Spinal cord (tissue), 10 donors: Measurements from ENCODE around the gene DISP1. TPM values are rescaled to one million over a fixed set of nuclear protein-coding genes. Genes with fewer than 3 reads are reported as not detected.

Experiments
- DNase-seq, 6 donors: peaks; one replicate each; pipeline versions ENCODE4 v3.0.0 to v3.0.0-alpha.2; 2013 to 2015; ENCODE audit warnings: low spot score in 6 of 6, low read depth in 4 of 6
- H3K27ac ChIP-seq: one replicate; pipeline ENCODE4 v1.5.1; 2013; ENCODE audit warnings: low read depth, low read length, control low read depth
- H3K27me3 ChIP-seq: one replicate; pipeline ENCODE4 v1.6.1; 2013; ENCODE audit warnings: low read length; ENCODE audit not compliant: control insufficient read depth, insufficient read depth
- H3K36me3 ChIP-seq: one replicate; pipeline ENCODE4 v1.6.1; 2013; ENCODE audit warnings: low read length; ENCODE audit not compliant: control insufficient read depth, insufficient read depth
- H3K4me1 ChIP-seq: one replicate; pipeline ENCODE4 v1.6.1; 2013; ENCODE audit warnings: low read length; ENCODE audit not compliant: control insufficient read depth, insufficient read depth
- H3K4me3 ChIP-seq: one replicate; pipeline ENCODE4 v1.5.1; 2013; ENCODE audit warnings: low read depth, low read length, control low read depth
- H3K9me3 ChIP-seq: one replicate; pipeline ENCODE4 v1.6.1; 2013; ENCODE audit warnings: low read length; ENCODE audit not compliant: control insufficient read depth, insufficient read depth
- WGBS: methylation state at CpG from one replicate; pipeline ENCODE4 v1.1.5; 2013; ENCODE audit warnings: missing lambda C conversion rate; ENCODE audit not compliant: insufficient coverage; 5-methylcytosine and 5-hydroxymethylcytosine counted together
- polyA plus RNA-seq, 2 donors: library from polyadenylated mRNA; unstranded; fragments of 120-200 nt; gene quantifications; one replicate each; pipeline ENCODE4 v1.2.1, GENCODE V29; 2013; ENCODE audit not compliant: insufficient read length in 2 of 2
- total RNA-seq, 2 donors: library from RNA; depleted of rRNA in 1 of 2; stranded (reverse); fragments of 120-200 nt in 1 of 2; fragments of >200 nt in 1 of 2; gene quantifications; one replicate each; pipeline versions ENCODE4 v1.2.3 to v1.2.4, GENCODE V29; 2013 to 2014
- donor health status: healthy.

DISP1 gene
- total and polyA plus RNA-seq, 4 donors: 6.9 to 18.8 (median 11.2) TPM

DNA sequence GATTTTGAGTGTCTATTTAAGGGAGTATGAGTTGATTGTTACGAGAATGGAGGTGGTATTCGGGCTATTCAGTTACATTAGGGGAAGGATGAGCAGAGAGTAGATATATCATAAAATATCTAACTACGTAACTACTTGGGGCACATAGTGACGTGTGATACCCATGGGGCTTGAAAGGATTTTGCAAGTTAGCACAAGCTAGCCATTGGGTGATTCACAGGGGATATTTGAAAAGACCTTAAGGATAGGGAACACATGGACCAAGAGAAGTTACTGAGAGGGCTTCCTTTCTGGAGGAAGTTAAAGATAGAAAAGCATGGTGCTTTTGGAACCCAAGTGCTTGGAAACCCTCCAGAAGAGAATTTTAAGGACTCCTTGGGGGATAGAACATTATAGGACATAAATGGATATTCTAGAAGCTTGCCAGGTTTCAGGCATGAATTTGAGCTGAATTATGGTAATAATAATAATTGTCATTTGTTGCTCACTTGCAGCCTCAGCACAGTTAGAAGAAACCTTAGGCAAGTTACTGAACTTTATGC lies 5.4 kb downstream of the DISP1 start:
- no peak for DNase-seq
- WGBS: no CpG with 5 or more reads among the region's 4 CpGs

GRCh38 chr1:222821239-222821638 lies 6.4 kb downstream of the DISP1 start:
- Histone ChIP-seq H3K4me1 (no peaks in the 10 kb centered on the region), H3K27ac (no peak overlapping the region), H3K4me3 (no peak overlapping the region), H3K9me3 (no peaks in the 10 kb centered on the region), H3K27me3 (no peaks in the 10 kb centered on the region), H3K36me3 (no peaks in the 10 kb centered on the region)
- DNase-seq: no peak
- WGBS: 100% methylated on average over 4 of the region's 4 CpGs

More for the DNA sequence above, 5.4 kb downstream of the DISP1 start:
- Histone ChIP-seq H3K27ac (no peak overlapping the region), H3K27me3 (no peaks in the 10 kb centered on the region), H3K4me3 (no peak overlapping the region), H3K36me3 (no peaks in the 10 kb centered on the region), H3K9me3 (no peaks in the 10 kb centered on the region), H3K4me1 (no peaks in the 10 kb centered on the region)

- Histone ChIP-seq H3K4me1 (no peaks in the 10 kb centered on the region), H3K4me3 (no peak overlapping the region), H3K27ac (no peak overlapping the region), H3K27me3 (no peaks in the 10 kb centered on the region), H3K9me3 (no peaks in the 10 kb centered on the region), H3K36me3 (no peaks in the 10 kb centered on the region)
- DNase-seq: no peak
- no CpG with 5 or more reads among the region's 3 CpGs for WGBS
Observed at GRCh38 chr1:222823695-222824094, 8.9 kb downstream of the DISP1 start.

GRCh38 chr1:222824641-222825040 lies 9.8 kb downstream of the DISP1 start:
- Histone ChIP-seq H3K4me1 (no peaks in the 10 kb centered on the region), H3K4me3 (no peak overlapping the region), H3K36me3 (no peaks in the 10 kb centered on the region), H3K27ac (no peak overlapping the region), H3K9me3 (no peaks in the 10 kb centered on the region), H3K27me3 (no peaks in the 10 kb centered on the region)
- no CpG with 5 or more reads among the region's 3 CpGs for WGBS
- peak in 2 of 6 donors; percentile 39 to 40 for DNase-seq

- no peak overlapping the region for H3K27ac ChIP-seq
- no peaks in the 10 kb centered on the region for H3K27me3 ChIP-seq
- no peak for DNase-seq
- H3K36me3 ChIP-seq: no peaks in the 10 kb centered on the region
- no peaks in the 10 kb centered on the region for H3K4me1 ChIP-seq
- H3K4me3 ChIP-seq: no peak overlapping the region
- no peaks in the 10 kb centered on the region for H3K9me3 ChIP-seq
Observed at GRCh38 chr1:222828939-222829338, 14.1 kb downstream of the DISP1 start.

DNA sequence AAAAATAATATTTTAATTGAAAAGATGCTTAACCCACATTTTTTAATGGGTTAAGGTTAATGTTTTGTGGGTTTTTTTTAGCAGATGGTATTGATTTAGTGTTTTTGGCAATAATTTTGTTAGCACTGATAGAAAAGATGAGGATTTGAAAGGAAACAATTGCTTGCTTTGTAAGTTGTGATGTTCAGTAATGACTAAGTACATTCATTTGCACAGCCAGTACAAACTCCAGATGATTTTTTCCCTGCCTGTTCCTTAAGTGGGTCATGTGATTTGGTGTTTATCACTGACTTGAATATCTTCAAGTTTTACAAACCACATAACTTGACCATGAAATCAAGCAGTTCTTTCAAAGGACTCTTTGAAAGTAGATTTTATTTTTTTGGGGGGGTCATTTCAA lies 15.0 kb downstream of the DISP1 start:
- DNase-seq: peak in 1 of 6 donors; percentile 30
- Histone ChIP-seq H3K27ac (peak overlapping the region; percentile 58), H3K4me3 (no peak overlapping the region), H3K4me1 (no peaks in the 10 kb centered on the region), H3K36me3 (no peaks in the 10 kb centered on the region), H3K9me3 (no peaks in the 10 kb centered on the region), H3K27me3 (no peaks in the 10 kb centered on the region)

GRCh38 chr1:222833356-222833876 lies 18.6 kb downstream of the DISP1 start:
- Histone ChIP-seq H3K4me3 (no peak overlapping the region), H3K9me3 (no peaks in the 10 kb centered on the region), H3K4me1 (no peaks in the 10 kb centered on the region), H3K27me3 (no peaks in the 10 kb centered on the region), H3K27ac (no peak overlapping the region), H3K36me3 (no peaks in the 10 kb centered on the region)
- peak in 1 of 6 donors; percentile 18 for DNase-seq
- WGBS: no CpG with 5 or more reads among the region's 2 CpGs

GRCh38 chr1:222843469-222844410 lies 28.9 kb downstream of the DISP1 start:
- H3K36me3 ChIP-seq: no peaks in the 10 kb centered on the region
- no peaks in the 10 kb centered on the region for H3K9me3 ChIP-seq
- WGBS: 86% methylated on average over 1 of the region's 6 CpGs
- H3K4me1 ChIP-seq: no peaks in the 10 kb centered on the region
- H3K27me3 ChIP-seq: no peaks in the 10 kb centered on the region
- H3K4me3 ChIP-seq: no peak overlapping the region
- no peak overlapping the region for H3K27ac ChIP-seq
- DNase-seq: no peak

GRCh38 chr1:222844411-222844779 lies 29.6 kb downstream of the DISP1 start:
- H3K4me3 ChIP-seq: no peak overlapping the region
- no peaks in the 10 kb centered on the region for H3K36me3 ChIP-seq
- DNase-seq: no peak
- H3K27me3 ChIP-seq: no peaks in the 10 kb centered on the region
- no peaks in the 10 kb centered on the region for H3K4me1 ChIP-seq
- no peak overlapping the region for H3K27ac ChIP-seq
- H3K9me3 ChIP-seq: no peaks in the 10 kb centered on the region
- WGBS: 100% methylated on average over 1 of the region's 3 CpGs

GRCh38 chr1:222845763-222846162 lies 30.9 kb downstream of the DISP1 start:
- Histone ChIP-seq H3K9me3 (no peaks in the 10 kb centered on the region), H3K4me1 (no peaks in the 10 kb centered on the region), H3K36me3 (no peaks in the 10 kb centered on the region), H3K27me3 (no peaks in the 10 kb centered on the region), H3K4me3 (no peak overlapping the region), H3K27ac (no peak overlapping the region)
- no peak for DNase-seq
